Naive thymus-derived CD4-positive, alpha-beta T cell (primary cell): Measurements from ENCODE around the gene PPP1R1C. TPM values are rescaled to one million over a fixed set of nuclear protein-coding genes. Genes with fewer than 3 reads are reported as not detected.

ENCODE experiments used
- ATAC-seq: fragments of 150-1000 bp; cut with Tn5 transposase; 2 replicates; pipeline ENCODE4 v1.10.0; 2021; ENCODE audit warnings: mild to moderate bottlenecking, moderate library complexity
- CTCF ChIA-PET: fragments of 350-600 bp; sonication (Branson Sonifier 250); formaldehyde crosslinking; loops from one replicate; lab custom pipeline; 2021; ENCODE audit warnings: antibody characterized with exemption; lab: Charles Lee
- POLR2A ChIA-PET: fragments of 350-600 bp; sonication (Branson Sonifier 250); formaldehyde crosslinking; loops from one replicate; lab custom pipeline; 2021; ENCODE audit warnings: antibody characterized with exemption, inconsistent platforms; lab: Charles Lee
- DNase-seq, 9 donors: peaks; one replicate each; pipeline versions ENCODE4 v3.0.0 to v3.0.0-alpha.2; 2020 to 2022; ENCODE audit warnings: mixed read lengths in 1 of 9
- H3K27ac ChIP-seq: one replicate; pipeline ENCODE4 v1.7.0; 2013; ENCODE audit warnings: mild to moderate bottlenecking, low read depth, low read length, moderate library complexity
- H3K27me3 ChIP-seq, 2 donors: one replicate each; pipeline ENCODE4 v1.7.0; 2013; ENCODE audit warnings: low read length in 2 of 2, mild to moderate bottlenecking in 2 of 2, moderate library complexity in 2 of 2; ENCODE audit not compliant: control insufficient read depth in 2 of 2, insufficient read depth in 2 of 2
- H3K36me3 ChIP-seq, 3 experiments: 1 replicate in 2 of 3; 2 replicates in 1 of 3; pipeline ENCODE4 v1.7.0; 2013; ENCODE audit warnings: low read length in 3 of 3, mild to moderate bottlenecking in 3 of 3, moderate library complexity in 1 of 3; ENCODE audit not compliant: insufficient read depth in 3 of 3, control insufficient read depth in 2 of 3
- H3K4me1 ChIP-seq, 2 donors: one replicate each; pipeline ENCODE4 v1.7.0; 2013; ENCODE audit warnings: low read length in 2 of 2, mild to moderate bottlenecking in 2 of 2, moderate library complexity in 1 of 2; ENCODE audit not compliant: control insufficient read depth in 2 of 2, insufficient read depth in 2 of 2
- H3K4me3 ChIP-seq: 2 replicates; pipeline ENCODE4 v1.7.0; 2013; ENCODE audit warnings: mild to moderate bottlenecking, low read length
- H3K9me3 ChIP-seq, 3 experiments: 1 replicate in 2 of 3; 2 replicates in 1 of 3; pipeline ENCODE4 v1.7.0; 2013; ENCODE audit warnings: low read length in 3 of 3; ENCODE audit not compliant: control insufficient read depth in 2 of 3
- H3K27ac Mint-ChIP-seq, 9 donors: one replicate each; pipeline ENCODE4 v1.8.0; 2020 to 2022; ENCODE audit warnings: mixed read lengths in 9 of 9, mild to moderate bottlenecking in 8 of 9, moderate library complexity in 5 of 9, inconsistent platforms in 2 of 9
- H3K27me3 Mint-ChIP-seq, 5 donors: one replicate each; pipeline ENCODE4 v1.8.0; 2021 to 2022; ENCODE audit warnings: mixed read lengths in 5 of 5, mild to moderate bottlenecking in 1 of 5
- H3K36me3 Mint-ChIP-seq, 5 donors: one replicate each; pipeline ENCODE4 v1.8.0; 2020 to 2022; ENCODE audit warnings: mixed read lengths in 5 of 5, mild to moderate bottlenecking in 3 of 5, inconsistent platforms in 1 of 5
- H3K4me1 Mint-ChIP-seq, 7 donors: one replicate each; pipeline ENCODE4 v1.8.0; 2020 to 2022; ENCODE audit warnings: mixed read lengths in 7 of 7, mild to moderate bottlenecking in 3 of 7, inconsistent platforms in 1 of 7
- H3K4me3 Mint-ChIP-seq, 10 donors: one replicate each; pipeline ENCODE4 v1.8.0; 2020 to 2022; ENCODE audit warnings: mild to moderate bottlenecking in 10 of 10, mixed read lengths in 10 of 10, moderate library complexity in 6 of 10, inconsistent platforms in 2 of 10
- H3K9me3 Mint-ChIP-seq, 11 donors: one replicate each; pipeline ENCODE4 v1.8.0; 2020 to 2022; ENCODE audit warnings: mixed read lengths in 11 of 11, mild to moderate bottlenecking in 4 of 11, inconsistent platforms in 1 of 11, moderate library complexity in 1 of 11
- intact Hi-C, 2 donors: fragments of 100-400 bp; cut with micrococcal nuclease; formaldehyde crosslinking; loops; one replicate each; pipeline ENCODE4 v1.15.1; 2023
- polyA plus RNA-seq, 2 donors: library from polyadenylated mRNA; unstranded; fragments of 300-500 nt; fragmentation: Illumina TruSeq; gene quantifications; one replicate each; pipeline ENCODE4 v1.2.3, GENCODE V29; 2021
- total RNA-seq, 6 experiments: library from RNA in 5 of 6; stranded (reverse) in 5 of 6; gene quantifications; 1 replicate in 5 of 6; 2 replicates in 1 of 6; pipeline ENCODE4 v1.2.3 and lab custom pipeline; 2021 to 2026

PPP1R1C gene
- total and polyA plus RNA-seq, 7 experiments from 2014 or later: not detected

GRCh38 chr2:182077023-182077422 is 91.4 kb downstream of the PPP1R1C start:
- H3K27me3 Mint-ChIP-seq: peaks cover 0 to 13% (median 5%) of the 10 kb centered on the region in 5 donors
- ChIA-PET CTCF (no interaction called here), POLR2A (no interaction called here)
- Histone ChIP-seq H3K36me3 (no peaks in the 10 kb centered on the region), H3K27me3 (no peaks in the 10 kb centered on the region), H3K4me3 (no peak overlapping the region), H3K4me1 (no peaks in the 10 kb centered on the region), H3K27ac (no peak overlapping the region), H3K9me3 (no peaks in the 10 kb centered on the region)
- no peak for DNase-seq
- no peaks in the 10 kb centered on the region for H3K4me1 Mint-ChIP-seq
- H3K4me3 Mint-ChIP-seq: no peak overlapping the region
- no peak overlapping the region for H3K27ac Mint-ChIP-seq
- intact Hi-C loops: loop anchor here (1.0 to 5.0 kb wide), 4 partner anchors 334 to 1955 kb away; no protein-coding TSS in a partner anchor
- ATAC-seq: no peak
- no peaks in the 10 kb centered on the region for H3K36me3 Mint-ChIP-seq
- H3K9me3 Mint-ChIP-seq: no peaks in the 10 kb centered on the region

DNA sequence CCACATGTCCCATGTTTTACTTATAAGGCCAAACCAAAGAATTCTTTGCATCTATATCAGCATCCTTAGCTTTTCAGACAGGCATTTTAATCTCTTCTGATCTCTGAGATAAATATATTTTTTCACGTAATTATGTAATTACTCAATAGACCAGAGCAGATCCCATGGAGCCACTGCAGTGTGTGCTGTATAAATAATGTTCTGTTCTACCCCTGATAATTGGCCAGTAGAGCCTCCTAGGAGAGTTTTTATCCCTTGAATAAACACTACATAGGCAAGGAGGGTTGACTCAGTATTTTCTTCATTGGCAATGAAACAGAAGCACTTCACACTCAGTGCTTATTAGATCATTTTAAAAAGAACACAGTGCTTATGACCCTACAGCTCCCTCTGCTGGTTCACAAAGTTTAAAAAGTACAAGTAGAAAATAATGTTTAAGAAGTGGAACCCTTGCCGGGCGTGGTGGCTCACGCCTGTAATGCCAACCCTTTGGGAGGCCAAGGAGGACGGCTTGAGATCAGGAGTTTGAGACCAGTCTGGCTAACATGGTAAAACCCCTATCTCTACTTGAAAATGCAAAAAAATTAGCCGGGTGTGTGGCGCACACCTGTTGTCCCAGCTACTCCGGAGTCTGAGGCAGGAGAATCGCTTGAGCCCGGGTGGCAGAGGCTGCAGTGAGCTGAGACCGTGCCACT is 91.9 kb downstream of the PPP1R1C start:
- Mint-ChIP-seq H3K27me3 (peaks cover 0 to 13% (median 5%) of the 10 kb centered on the region in 5 donors), H3K27ac (no peak overlapping the region), H3K9me3 (no peaks in the 10 kb centered on the region), H3K4me3 (no peak overlapping the region), H3K36me3 (no peaks in the 10 kb centered on the region), H3K4me1 (no peaks in the 10 kb centered on the region)
- Histone ChIP-seq H3K36me3 (no peaks in the 10 kb centered on the region), H3K4me1 (no peaks in the 10 kb centered on the region), H3K27ac (no peak overlapping the region), H3K4me3 (no peak overlapping the region), H3K27me3 (no peaks in the 10 kb centered on the region), H3K9me3 (no peaks in the 10 kb centered on the region)
- POLR2A ChIA-PET: no interaction called here
- intact Hi-C loops: loop anchor here (1.0 to 5.0 kb wide), 4 partner anchors 334 to 1955 kb away; no protein-coding TSS in a partner anchor
- DNase-seq (peak in 4 of 9 donors; percentile 4 to 31 (median 17)), ATAC-seq (peak; percentile 52)
- CTCF ChIA-PET: interaction anchor here (0.9 kb wide), 1 partner anchor 363 kb away, joined by 4 read pairs; no protein-coding TSS in a partner anchor

DNA sequence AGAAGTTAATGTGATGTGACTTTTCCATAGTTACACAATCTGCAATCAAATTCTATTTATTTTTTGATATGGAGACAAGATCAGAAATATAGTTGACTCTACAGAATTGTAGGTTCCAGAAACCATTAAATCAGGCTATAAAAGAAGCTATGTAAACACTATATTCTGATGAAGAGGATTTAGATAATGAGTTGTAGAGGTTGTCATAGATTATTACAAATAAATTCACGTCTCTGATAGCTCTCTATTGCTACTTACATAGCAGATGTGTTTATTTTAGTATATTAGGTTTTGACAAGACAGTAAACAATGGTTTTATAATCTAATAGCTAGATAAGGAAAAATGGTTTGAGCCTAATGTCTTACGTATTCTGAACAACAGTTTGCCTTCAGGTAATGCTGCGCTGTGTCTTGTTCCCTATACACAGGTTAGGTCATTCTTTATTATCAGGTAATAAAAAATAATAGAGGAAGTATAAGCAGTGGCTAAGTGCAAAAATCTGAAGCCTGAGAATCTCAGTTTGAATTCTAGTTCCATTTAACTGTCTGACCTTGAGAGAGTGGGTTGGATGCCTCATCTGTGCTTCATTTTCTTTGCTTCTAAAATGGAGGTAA is 93.4 kb downstream of the PPP1R1C start:
- Mint-ChIP-seq H3K4me1 (no peaks in the 10 kb centered on the region), H3K36me3 (no peaks in the 10 kb centered on the region), H3K27me3 (peaks cover 0 to 7% (median 5%) of the 10 kb centered on the region in 5 donors), H3K9me3 (no peaks in the 10 kb centered on the region), H3K4me3 (no peak overlapping the region), H3K27ac (no peak overlapping the region)
- no peak for ATAC-seq
- Histone ChIP-seq H3K27me3 (no peaks in the 10 kb centered on the region), H3K27ac (no peak overlapping the region), H3K4me3 (no peak overlapping the region), H3K4me1 (no peaks in the 10 kb centered on the region), H3K9me3 (no peaks in the 10 kb centered on the region), H3K36me3 (no peaks in the 10 kb centered on the region)
- no peak for DNase-seq
- POLR2A ChIA-PET: no interaction called here
- intact Hi-C loops: loop anchor here (5.0 kb wide), 3 partner anchors 1002 to 1957 kb away; no protein-coding TSS in a partner anchor
- CTCF ChIA-PET: interaction anchor here (0.7 kb wide), 1 partner anchor 436 kb away, joined by 3 read pairs; no protein-coding TSS in a partner anchor

DNA sequence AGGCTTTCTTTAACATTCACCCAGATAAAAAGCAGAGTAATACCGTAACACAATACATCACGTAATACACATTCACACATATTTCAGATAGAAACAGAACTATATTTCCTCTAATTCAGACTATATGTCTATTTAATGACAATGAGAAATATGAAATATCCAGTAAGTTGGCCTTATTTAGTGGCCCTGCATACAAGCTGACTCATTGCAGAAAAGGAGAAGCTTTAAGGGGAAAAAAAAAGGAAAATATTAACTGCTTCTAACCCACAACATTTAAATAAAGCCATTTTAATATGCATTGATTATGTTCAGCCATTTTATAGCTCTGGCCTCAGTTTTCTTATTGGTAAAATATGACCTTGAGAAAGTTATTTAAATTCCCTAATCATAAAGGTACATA is 94.8 kb downstream of the PPP1R1C start:
- Histone ChIP-seq H3K4me1 (no peaks in the 10 kb centered on the region), H3K27ac (no peak overlapping the region), H3K9me3 (no peaks in the 10 kb centered on the region), H3K36me3 (no peaks in the 10 kb centered on the region), H3K4me3 (no peak overlapping the region), H3K27me3 (no peaks in the 10 kb centered on the region)
- peaks cover 0 to 16% (median 13%) of the 10 kb centered on the region in 5 donors for H3K27me3 Mint-ChIP-seq
- ChIA-PET CTCF (no interaction called here), POLR2A (interaction anchor here (0.6 kb wide), 1 partner anchor 826 kb away, joined by 3 read pairs; no protein-coding TSS in a partner anchor)
- ATAC-seq (no peak), DNase-seq (no peak)
- no peaks in the 10 kb centered on the region for H3K4me1 Mint-ChIP-seq
- no peak overlapping the region for H3K27ac Mint-ChIP-seq
- intact Hi-C loops: no loop called here
- no peaks in the 10 kb centered on the region for H3K9me3 Mint-ChIP-seq
- no peak overlapping the region for H3K4me3 Mint-ChIP-seq
- no peaks in the 10 kb centered on the region for H3K36me3 Mint-ChIP-seq

GRCh38 chr2:182081602-182082260 is 96.1 kb downstream of the PPP1R1C start:
- no peak for ATAC-seq
- Mint-ChIP-seq H3K4me3 (no peak overlapping the region), H3K36me3 (no peaks in the 10 kb centered on the region), H3K27me3 (peaks cover 0 to 16% (median 13%) of the 10 kb centered on the region in 5 donors), H3K9me3 (no peaks in the 10 kb centered on the region), H3K27ac (no peak overlapping the region), H3K4me1 (no peaks in the 10 kb centered on the region)
- no peaks in the 10 kb centered on the region for H3K27me3 ChIP-seq
- POLR2A ChIA-PET: no interaction called here
- H3K27ac ChIP-seq: no peak overlapping the region
- no peaks in the 10 kb centered on the region for H3K4me1 ChIP-seq
- intact Hi-C loops: no loop called here
- H3K36me3 ChIP-seq: no peaks in the 10 kb centered on the region
- no peak for DNase-seq
- H3K9me3 ChIP-seq: no peaks in the 10 kb centered on the region
- CTCF ChIA-PET: interaction anchor here (0.7 kb wide), 1 partner anchor 189 kb away, joined by 3 read pairs; no protein-coding TSS in a partner anchor
- H3K4me3 ChIP-seq: no peak overlapping the region

DNA sequence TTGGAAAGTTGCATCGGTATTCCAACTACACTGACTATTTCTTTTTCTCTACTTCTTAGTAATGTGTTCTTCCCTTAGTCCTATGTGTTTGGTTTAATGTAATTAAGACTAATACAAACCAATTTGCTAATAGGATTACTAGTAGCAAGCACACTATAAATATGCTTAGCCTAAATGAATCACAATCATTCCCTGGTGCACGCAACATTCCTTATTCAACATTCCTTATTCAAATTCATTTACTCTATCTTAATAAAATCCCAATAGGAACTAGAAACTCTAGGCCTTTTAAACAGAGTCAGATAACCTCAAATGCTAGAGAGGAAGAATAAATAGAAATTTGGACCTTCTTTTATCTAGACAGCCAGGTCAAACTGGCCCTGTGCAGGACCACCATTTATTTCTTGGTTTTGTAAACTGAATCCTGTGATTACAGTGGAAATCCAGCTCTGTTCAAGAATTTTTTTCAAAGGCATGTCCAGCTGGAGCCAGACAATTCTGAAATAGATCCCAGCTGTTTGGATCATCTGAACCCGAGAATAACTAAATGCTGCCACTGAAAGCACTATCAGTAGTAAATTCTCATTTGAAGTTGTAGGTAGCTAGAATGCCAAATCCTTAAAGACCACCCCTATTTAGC is 103.1 kb downstream of the PPP1R1C start:
- H3K9me3 Mint-ChIP-seq: peaks cover 0 to 5% (median 0%) of the 10 kb centered on the region in 11 donors
- POLR2A ChIA-PET: no interaction called here
- Histone ChIP-seq H3K27me3 (no peaks in the 10 kb centered on the region), H3K4me3 (no peak overlapping the region), H3K36me3 (no peaks in the 10 kb centered on the region), H3K4me1 (no peaks in the 10 kb centered on the region), H3K27ac (no peak overlapping the region), H3K9me3 (no peaks in the 10 kb centered on the region)
- CTCF ChIA-PET: no interaction called here
- H3K4me3 Mint-ChIP-seq: no peak overlapping the region
- H3K4me1 Mint-ChIP-seq: no peaks in the 10 kb centered on the region
- H3K27me3 Mint-ChIP-seq: peaks cover 3 to 28% (median 15%) of the 10 kb centered on the region in 5 donors
- intact Hi-C loops: no loop called here
- no peak overlapping the region for H3K27ac Mint-ChIP-seq
- H3K36me3 Mint-ChIP-seq: peaks cover 0 to 5% (median 0%) of the 10 kb centered on the region in 5 donors
- ATAC-seq (no peak), DNase-seq (no peak)
